GM12891 (cell line): ENCODE measurements around the gene PTPN13.

Source experiments
- POLR2A ChIP-seq: IDR thresholded peaks from 2 replicates; pipeline ENCODE4 v1.6.1; 2011; ENCODE audit warnings: low read depth, low read length, control low read depth
- POLR2AphosphoS5 ChIP-seq: IDR thresholded peaks from 2 replicates; pipeline ENCODE4 v1.6.1; 2011; ENCODE audit warnings: low read depth, low read length, control low read depth
- TAF1 ChIP-seq: IDR thresholded peaks from 2 replicates; pipeline ENCODE4 v1.6.1; 2011; ENCODE audit warnings: low read depth, low read length, control low read depth

DNA sequence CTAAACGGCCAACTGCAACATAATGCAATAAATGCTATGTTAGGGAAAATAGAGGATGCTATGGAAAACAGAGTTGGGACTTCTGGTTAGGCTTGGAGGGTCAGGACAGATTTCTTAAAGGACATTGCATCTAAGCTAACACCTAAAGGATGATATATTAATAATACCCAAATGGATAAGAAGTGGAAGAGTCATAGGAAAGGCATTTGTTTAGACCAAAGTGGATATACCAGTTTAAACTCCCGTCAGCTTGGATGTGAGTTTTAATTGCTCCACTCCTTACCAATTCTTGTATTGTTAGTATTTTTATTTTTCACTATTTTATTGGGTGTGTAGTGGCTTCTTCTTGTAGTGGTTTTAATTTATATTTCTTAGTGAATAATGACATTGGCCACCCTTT is 93.9 kb downstream of the PTPN13 start:
- TF ChIP-seq TAF1 (no peak), POLR2A (no peak), POLR2AphosphoS5 (no peak)
